NCI-H526 treated with DMSO at 0.1 percent for 48 hours (cell line): ENCODE results near the gene CDH4.

Experiments used
- DNase-seq: peaks from one replicate; lab custom pipeline; 2025; lab: John Stamatoyannopoulos, UW

The CDH4 gene

DNA sequence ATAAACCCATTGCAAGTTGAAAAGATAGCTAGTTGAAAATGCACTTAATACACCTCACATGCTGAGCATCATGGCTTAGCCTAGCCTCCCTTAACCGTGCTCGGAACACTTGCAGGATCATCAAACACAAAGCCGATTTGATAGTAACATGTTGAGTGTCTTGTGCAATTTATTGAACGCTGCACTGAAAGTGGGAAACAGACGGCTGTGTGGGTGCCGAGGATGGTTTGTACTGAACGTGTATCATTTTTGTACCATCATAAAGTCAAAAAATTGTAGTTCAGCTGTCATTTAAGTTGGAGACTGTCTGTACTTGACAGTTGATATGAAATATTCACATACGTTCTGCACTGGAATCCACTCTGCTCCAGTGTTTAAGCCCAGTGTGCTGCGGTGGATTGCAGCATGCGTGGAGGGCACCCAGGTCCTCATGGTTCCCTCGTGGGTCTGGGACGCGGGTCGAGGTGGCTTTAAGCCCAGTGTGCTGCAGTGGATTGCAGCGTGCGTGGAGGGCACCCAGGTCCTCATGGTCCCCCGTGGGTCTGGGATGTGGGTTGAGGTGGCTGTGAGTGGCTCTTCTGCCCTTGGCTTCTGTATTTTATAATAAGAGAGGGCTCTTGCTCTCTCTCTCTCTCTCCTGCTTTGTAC lies 77.0 kb downstream of the CDH4 start:
- no peak for DNase-seq

DNA sequence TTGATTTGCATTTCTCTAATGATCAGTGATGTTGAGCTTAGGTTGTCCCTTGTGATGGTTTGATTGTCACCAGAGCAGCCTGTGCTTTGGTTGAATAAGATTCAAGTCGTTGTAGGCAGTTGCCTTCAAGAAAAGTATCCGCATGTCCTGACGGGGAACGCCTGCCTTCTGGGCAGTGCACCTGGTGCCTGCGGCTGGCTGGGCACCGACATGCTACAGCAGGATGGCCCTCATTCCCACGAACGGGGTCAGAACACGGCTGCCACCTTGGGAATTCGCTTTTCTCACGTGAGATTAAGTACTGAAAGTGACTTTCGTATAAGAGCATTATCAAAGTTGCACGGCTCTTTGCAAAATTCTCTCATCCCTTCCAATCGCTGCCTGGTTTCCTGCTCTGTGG lies 78.4 kb downstream of the CDH4 start:
- DNase-seq: no peak

DNA sequence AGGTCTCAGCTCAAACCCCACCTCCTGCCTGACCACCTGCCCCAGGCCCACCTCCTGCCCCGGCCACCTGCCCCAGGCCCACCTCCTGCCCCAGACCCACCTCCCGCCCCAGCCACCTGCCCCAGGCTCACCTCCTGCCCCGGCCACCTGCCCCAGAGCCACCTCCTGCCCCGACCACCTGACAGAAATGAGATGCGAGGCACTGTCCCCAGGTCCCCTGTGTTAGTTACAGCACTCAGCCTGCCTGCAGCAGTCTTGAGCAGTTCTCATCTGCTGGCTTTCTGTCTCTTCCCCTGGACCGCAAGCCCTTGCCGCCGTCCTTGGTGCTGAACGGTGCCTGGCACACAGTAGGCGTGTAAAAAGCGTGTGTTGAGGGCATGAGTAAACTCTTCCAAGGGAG lies 79.5 kb downstream of the CDH4 start:
- no peak for DNase-seq

GRCh38 chr20:61332016-61332975 lies 80.2 kb downstream of the CDH4 start:
- DNase-seq: no peak

DNA sequence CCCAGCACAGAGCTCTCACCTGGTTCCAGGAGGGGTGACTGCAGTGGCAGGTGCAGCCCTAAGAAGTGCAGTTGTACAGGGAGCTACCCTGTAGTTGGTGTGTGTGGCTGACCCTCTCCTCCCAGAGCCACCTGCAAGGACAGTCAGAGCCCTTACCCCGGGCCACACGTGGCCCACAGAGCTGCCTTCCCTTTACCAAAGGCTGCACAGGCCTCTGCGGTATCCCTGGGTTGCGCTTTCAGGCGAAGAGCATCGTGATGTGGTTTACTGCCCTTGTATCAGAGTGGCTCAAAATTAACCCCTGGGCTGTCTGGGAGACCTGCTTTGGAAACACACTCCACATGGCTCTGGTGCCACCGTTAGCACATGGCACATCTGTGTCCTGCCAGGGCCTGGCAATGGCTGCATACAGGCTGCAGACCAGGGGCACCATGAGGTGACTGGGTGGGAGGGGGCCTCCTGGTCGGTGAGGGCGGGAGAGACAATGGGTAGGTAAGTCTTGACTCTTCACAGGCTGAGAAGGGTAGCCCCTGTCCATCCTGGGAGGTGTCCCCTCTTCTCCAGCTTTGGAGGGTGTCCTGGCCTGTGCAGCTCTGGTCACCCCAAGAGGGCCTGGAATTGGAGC lies 81.5 kb downstream of the CDH4 start:
- DNase-seq: no peak

DNA sequence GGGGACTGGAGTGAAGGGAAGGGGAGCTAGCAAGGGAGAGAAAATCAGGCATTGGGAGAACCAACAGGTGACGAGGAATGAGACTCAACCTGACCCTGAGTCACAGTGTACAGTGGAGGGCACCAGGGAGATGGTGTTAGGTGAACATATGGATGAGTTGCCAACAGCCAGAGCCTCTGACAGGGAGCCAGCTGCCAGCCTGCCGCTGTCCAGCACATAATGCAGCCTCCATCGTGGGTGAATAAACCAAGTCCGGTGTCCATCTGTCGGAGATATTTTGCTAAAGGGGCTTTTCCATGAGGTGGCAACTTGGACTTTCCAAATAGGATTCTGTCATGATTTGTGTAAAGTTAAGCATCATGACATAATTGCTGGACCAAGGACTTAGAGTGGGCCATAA lies 88.1 kb downstream of the CDH4 start:
- no peak for DNase-seq

DNA sequence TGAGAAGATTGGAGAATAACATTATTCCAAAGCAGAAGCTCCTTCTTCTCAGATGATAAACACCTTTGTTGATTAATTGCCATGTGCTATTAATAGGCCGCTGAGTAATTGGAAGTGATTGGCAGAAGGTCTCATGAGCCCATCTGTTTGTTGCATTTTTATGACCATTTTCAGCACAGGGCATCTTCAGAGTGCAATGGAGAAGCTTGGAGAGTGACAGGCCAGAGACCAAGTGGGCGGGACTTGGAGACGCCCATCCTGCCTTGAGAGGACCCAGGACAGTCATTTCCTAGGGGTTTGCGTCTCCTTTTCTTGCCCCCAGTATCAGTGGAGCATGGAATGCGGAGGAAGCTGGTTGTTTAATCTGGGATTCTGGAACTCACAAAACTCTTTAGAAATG lies 89.5 kb downstream of the CDH4 start:
- no peak for DNase-seq

DNA sequence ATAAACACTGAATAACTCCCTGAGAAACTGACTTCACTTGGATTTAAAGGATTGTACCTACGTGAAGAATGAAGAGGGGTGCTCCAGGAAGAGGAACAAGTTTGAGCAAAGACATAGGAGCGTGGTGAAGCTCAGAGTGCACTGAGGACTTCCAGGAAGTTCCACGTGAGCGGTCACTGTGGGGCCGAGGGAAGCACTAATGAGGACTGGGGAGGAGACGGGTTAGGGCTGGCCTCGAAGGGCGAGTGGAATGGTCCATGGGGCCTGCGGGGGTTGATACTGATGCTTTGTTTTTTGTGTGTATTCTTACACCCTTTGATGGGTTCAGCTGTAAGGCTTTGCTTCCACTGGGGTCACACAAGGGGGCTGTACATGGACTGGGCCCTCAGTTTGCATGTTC lies 91.9 kb downstream of the CDH4 start:
- DNase-seq: no peak

DNA sequence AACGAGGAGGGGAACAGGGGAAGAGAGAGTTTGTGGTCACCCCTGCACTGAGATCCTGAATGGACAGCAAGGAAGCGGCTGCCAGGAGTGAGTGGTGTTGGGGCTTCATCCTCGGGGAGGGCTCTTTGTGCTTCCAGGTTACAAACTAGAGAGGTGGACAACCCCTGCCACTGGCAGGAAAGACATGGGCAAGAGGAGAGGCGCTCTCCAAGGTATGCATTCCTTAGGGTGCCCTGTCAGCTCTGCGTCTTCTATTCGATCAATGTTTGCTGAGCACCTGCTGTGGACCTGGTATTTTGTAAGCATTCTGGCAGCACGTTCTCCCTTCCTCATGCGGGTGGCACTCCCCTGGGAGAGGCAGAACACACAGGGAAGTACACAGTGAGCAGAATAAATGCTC lies 93.6 kb downstream of the CDH4 start:
- no peak for DNase-seq

GRCh38 chr20:61346996-61347395 lies 94.9 kb downstream of the CDH4 start:
- DNase-seq: no peak

- no peak for DNase-seq
Measured at GRCh38 chr20:61347443-61347842, 95.4 kb downstream of the CDH4 start.

DNA sequence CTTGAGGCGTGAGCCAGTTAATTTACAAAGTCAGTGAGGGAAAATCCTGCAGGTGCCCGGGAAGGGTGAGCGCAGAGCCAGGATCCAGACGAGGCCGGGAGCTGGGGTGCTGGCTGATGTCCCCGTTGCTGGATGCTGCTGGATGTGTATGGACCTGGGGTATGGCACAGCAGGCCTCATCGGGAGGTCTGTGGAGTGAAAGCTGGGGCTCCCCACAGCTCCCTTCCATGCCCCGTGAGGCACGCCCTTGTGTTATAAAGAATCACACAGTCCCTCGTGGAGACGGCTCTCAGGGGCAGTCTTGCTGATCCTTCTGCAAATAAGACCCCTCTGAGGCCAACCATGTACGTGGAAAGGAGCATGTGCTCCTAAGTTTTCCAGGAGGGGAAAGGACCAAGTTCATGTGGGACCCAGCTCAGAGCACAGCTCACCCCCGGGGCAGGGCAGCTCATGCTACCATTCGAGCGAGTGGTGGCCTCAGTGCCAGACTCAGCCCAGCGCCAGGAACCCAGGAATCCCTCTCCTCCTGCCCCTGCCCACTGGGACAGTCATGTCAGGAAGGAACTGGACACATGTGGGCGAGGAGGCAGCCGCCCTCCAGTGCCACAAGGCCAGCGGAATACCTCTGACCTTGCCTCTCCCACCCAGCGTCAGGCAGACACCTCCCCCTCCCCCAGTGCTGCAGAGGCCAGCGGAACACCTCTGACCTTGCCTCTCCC lies 97.5 kb downstream of the CDH4 start:
- no peak for DNase-seq

- DNase-seq: no peak
Measured at GRCh38 chr20:61350500-61351250, 98.6 kb downstream of the CDH4 start.

DNA sequence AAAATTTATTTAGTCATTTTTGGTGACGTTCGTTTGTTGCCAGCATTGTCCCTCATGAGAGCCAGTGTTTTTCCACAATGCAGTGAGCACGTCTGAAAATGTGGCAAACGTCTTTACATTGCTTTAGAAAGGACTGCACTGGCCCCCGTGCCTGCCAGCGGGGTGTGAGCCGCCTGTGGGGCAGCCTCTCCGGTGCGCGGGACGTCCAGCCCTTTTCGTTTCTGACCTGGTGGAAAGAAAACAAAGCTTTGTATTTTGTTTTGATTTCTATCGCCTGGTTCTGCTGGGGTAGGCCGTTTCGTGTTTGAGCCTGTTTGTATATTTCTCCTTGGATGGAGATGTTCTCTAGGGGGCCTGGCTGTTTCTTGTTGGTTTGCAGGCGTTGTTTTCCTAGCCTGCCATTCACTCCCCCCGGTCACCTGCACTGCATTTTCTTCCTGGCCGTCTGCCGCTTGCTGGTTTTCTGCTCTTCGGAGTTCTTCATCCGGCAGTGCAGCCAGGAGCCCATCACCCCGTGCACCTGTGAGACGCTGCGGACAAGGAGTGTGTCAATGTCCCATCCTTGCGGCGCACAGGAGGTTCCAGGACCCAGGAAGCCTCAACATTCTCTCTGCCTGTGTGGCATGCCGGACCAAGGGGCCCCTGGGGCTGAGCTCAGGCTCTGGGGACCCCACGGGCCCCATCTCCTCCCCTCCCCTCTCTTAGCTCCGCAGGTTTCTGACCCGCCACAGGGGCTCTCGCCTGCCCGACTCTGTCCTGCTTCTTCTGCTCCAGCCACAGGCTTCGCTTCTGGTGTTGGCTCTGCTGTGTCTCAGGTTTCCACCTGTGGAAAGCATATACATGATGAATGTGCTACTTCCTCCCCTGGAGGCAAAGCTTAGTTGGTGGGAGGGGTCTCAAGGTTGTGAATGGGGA lies 100.5 kb downstream of the CDH4 start:
- no peak for DNase-seq

DNA sequence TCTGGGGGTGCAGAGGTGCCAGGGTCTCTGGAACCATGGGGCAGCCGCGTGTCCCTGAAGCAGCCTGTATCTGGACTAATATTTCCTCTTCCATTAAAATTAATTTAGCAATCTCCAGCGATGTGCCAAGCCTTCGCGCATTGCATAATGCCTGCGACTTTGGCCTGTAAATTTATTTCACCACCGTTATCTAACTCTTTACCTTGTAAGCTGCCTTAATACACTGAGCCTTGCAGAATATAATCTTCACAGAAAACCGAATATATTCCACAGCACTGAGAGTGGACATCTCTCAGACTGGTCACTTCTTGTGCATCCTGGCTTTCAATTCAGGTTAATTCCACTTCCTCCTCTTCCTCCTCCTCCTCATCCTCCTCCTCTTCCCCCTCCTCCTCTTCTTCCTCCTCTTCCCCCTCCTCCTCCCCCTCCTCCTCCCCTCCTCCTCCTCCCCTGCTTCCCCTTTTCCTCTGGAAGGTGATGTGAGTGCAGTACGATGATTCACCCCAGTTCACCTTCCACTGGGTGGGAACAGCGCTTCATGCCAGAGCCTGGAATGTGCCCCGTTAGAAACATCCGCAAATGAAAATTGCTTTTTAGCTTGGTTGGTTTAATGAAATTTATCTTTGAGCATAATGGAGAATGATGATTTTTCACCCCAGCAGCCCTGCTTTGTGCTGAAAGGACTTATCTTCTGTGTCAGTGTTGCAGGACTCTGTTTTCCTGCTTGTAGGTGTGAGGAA lies 101.4 kb downstream of the CDH4 start:
- DNase-seq: no peak

GRCh38 chr20:61354001-61354390 lies 101.9 kb downstream of the CDH4 start:
- DNase-seq: no peak

DNA sequence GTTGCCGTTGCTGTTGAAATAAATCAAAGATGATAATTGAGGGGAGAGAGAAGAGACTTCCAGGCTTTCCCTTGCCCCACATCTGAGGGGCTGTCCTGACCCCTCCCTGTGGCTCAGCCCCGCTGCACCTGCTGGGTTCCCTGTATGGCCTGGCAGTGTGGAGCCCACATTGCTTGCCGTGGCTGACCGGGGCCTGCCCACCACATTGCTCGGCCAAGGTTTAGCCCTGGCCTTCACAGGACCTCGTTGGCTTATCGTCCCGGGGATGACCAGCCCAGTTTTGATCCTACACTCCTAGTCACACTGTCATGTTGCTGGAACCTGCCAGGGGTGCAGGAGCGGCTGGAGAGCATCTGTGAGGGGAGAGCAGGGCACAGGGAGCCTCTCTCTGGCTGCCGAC lies 102.4 kb downstream of the CDH4 start:
- no peak for DNase-seq

DNA sequence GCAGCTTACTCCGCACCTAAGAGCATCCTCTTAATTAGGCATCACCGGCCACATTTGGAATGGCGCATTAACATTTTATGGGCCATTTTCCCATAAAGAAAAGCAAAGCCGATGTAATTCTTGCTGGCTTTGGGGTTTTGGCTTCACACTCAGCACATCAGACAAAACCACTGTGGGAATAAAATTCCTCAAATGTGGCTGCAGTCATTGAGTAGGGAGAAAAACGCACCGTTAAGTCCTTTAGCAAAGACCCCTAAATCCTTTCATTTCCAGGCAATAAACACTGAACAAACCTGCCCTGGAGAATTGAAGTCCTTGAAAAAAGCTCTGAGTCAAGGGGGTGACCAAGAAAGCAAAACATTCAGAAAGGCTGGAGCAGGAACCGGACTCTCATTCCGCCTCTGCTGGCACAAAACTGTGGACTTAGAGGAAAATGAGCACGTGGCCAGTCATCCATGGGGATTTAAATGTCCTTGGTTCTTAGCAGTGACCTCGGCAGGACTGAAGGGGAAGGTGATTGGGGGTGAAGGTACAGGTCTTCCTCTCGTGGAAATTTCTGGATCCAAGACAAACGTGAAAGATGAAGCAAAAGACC lies 102.9 kb downstream of the CDH4 start:
- DNase-seq: no peak

- no peak for DNase-seq
Measured at GRCh38 chr20:61355585-61355984, 103.5 kb downstream of the CDH4 start.
